Activated CD4-positive, CD25-positive, alpha-beta regulatory T cell treated with anti-CD3 and anti-CD28 coated beads, Interleukin-2, amount 50 U/mL, for 72 hours (primary cell): ENCODE data around the gene CDH12.
"Not testable (repeated sequence)": the region's sequence is repeated elsewhere in the genome, so short reads cannot be mapped to it uniquely, and the experiment has no call there.

ENCODE experiments used
- DNase-seq: peaks from one replicate; pipeline ENCODE4 v3.0.0; 2021

Gene CDH12

DNA sequence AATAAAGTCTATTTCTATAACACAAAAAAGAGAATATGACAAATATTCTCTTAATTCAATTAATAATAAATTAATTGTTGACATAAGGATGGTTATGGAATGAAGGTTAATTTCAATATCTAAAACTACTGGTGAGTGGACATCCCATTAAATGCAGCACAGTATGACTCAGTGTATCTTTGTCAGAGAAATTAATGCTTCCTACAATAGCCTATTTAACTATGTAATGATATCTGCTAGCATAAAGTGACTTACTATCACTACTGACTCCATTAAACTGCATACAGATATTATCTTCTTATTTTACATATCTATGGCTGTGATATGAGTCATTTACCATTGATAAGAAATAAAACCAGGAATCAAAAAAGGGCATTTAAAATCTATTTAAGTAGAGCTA is 298.7 kb downstream of the CDH12 start:
- DNase-seq = no peak

DNA sequence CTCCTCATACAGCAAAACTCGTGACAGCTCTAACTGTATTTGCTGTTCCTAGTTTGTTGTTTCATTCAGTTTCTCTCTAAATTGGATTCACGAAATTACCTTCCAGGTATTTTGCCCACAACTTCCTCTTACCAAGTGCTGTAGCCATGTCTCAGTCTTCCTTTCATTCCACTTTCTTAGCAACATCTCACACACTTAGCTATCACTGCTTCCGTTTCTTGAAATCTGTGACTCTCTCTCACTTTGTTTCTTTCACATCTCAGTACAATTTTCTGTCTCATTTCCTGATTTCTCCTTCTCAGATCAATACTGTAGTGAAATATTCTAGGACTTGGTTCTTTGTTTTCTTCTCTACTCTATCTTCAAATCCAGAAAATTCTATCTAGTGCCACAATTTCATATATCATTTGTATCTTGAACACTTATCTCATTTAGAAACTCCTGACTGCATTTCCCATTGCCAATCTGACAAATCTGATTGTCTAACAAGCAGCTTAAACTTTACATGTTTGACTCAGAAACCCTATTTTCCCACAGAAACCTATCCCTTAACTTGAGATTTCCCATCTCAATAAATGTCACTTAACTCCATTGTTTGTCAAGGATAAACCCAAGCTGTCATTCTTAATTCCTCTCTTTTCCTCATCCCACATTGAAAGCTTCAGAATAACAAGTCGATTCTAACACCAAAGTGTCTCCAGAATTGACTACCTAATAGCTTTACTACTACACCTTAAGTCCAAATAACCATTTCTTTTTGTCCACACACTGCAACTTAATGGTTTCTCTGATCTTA is 303.1 kb downstream of the CDH12 start:
- no peak for DNase-seq

- DNase-seq = no peak
Observed at GRCh38 chr5:22542340-22542739, 310.8 kb downstream of the CDH12 start.

DNA sequence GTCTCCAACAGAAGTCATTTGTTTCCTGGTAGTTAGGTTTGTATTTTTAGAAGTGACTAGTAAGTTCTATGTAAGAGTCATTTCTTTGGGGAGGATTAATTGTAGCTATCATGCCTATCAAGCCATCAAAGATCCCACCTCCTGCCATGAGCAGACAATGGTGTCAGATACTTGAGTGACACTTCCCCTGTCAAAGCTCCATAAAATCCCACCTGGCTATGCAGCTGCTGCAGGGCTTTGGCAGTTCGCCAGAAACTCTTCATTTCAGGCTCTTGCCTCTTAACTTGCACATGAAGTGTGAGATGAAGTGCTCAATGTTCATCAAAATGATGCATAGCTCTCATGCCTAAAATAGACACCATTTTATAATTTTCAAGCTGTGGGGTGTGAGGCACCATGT is 312.1 kb downstream of the CDH12 start:
- no peak for DNase-seq

GRCh38 chr5:22539762-22540161 is 313.4 kb downstream of the CDH12 start:
- DNase-seq = no peak

- DNase-seq = no peak
Observed at GRCh38 chr5:22531986-22532385, 321.2 kb downstream of the CDH12 start.

DNA sequence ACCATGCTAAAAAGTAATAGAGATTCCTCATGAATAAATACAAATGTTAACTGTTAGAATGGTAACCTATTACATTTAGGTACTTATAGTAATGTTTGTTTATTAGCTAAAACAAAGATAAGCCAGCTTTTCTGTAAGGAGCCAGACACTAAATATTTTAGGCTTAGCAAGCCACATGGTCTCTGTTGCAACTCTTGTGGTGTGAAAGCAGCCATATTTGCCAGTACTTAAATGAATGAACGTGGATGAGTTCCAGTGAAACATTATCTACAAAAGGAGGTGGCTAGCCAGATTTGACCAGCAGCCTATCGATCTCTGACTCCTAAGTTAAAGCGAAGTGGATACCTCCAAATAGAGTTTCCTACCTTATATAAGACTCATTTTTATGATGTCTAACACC is 331.6 kb downstream of the CDH12 start:
- no peak for DNase-seq

- DNase-seq = not testable (repeated sequence)
Observed at GRCh38 chr5:22516497-22516896, 336.6 kb downstream of the CDH12 start.

DNA sequence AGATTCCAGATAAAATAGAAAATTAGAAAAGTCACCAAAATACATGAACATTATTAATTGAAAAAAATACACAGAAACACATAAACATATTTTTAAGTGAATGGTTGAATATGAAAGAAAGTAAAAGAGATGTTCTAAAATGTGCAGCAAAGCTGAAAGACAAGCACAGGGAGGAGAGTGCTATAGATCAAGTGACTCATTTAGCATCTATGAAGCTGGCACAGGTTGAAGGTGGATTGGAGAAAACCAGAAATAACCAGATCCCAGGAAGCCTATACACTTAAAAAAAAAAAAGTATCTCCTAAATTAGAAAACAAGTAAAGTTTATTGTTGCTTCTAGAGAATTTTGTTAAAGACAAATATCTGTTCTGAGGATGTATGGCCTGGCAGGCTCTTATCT is 338.9 kb downstream of the CDH12 start:
- no peak for DNase-seq

GRCh38 chr5:22505891-22506290 is 347.3 kb downstream of the CDH12 start:
- DNase-seq = no peak

DNA sequence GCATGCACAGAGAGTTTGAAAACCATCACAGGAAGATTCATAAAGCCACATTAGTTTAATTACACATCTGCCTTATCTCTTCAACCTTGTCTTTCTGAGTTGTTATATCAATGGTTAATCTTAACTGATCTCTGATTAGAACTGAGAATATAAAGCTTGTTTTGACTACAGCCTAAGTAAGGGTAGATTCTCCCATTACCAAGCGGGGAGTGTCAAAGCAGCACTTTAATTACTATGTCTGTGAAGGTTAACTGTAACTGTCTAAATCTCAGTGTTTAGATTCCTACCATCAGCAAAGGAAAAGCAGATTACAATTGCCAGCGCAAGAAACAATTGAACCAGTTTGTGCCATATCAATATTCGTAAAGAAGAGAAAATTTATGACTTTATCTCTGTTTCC is 348.7 kb downstream of the CDH12 start:
- DNase-seq = no peak

DNA sequence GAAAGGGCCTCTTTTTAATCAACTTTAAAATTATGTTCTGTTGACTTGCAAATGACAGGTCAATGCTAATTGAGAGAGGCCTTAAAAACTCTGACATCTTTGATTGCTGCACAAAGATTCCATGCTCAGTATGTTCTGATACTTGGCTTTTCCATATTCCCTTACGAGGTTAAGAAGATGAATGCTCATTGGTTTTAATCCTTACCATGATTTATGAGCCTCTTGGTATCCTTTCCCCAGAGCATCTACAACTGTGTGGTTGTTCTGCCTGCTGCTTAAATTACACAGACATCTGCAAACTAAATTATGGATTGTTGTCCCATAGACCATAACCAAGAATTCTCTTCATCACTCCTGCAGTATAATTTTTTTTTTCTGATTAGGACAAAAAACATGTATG is 352.6 kb downstream of the CDH12 start:
- no peak for DNase-seq

- no peak for DNase-seq
Observed at GRCh38 chr5:22496666-22497065, 356.5 kb downstream of the CDH12 start.

- no peak for DNase-seq
Observed at GRCh38 chr5:22495016-22495720, 358.0 kb downstream of the CDH12 start.

GRCh38 chr5:22488427-22488826 is 364.7 kb downstream of the CDH12 start:
- no peak for DNase-seq

DNA sequence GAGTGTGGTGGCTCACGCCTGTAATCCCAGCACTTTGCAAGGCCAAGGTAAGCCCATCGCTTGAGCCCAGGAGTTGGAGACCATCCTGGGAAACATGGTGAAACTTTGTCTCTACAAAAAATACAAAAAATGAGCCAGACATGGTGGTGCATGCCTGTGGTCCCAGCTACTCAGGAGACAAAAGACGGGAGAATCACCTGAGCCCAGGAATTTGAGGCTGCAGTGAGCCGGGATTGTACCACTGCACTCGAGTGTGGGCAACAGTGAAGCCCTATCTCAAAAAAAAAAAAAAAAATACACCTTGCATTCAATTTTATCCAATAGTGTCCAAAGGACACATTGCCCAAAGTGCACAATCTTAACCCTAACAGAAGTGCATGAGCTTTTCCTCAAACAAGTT is 372.8 kb downstream of the CDH12 start:
- no peak for DNase-seq

GRCh38 chr5:22473886-22474285 is 379.3 kb downstream of the CDH12 start:
- DNase-seq = no peak

DNA sequence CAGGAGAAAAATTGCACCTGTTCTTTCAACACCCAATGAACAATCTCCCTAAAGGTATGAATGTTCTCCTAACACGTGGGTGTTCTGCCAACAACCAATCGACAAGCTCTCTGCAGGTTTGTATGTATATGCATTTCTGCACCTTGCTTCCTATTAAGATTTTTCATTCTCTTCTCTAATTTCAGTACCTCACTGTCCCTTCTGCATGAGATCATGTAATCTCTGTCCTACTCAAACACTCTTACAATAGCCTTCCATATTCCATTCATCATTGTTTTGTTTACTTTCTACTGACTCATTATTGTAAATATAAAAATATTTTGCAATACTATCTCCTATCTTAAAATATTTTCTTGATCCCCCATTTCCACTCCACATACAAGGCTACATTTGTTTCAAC is 382.0 kb downstream of the CDH12 start:
- no peak for DNase-seq

- DNase-seq = no peak
Observed at GRCh38 chr5:22470408-22470807, 382.7 kb downstream of the CDH12 start.

GRCh38 chr5:22465616-22466015 is 387.5 kb downstream of the CDH12 start:
- DNase-seq = no peak

GRCh38 chr5:22465177-22465576 is 388.0 kb downstream of the CDH12 start:
- DNase-seq = no peak

GRCh38 chr5:22460189-22460588 is 393.0 kb downstream of the CDH12 start:
- no peak for DNase-seq

DNA sequence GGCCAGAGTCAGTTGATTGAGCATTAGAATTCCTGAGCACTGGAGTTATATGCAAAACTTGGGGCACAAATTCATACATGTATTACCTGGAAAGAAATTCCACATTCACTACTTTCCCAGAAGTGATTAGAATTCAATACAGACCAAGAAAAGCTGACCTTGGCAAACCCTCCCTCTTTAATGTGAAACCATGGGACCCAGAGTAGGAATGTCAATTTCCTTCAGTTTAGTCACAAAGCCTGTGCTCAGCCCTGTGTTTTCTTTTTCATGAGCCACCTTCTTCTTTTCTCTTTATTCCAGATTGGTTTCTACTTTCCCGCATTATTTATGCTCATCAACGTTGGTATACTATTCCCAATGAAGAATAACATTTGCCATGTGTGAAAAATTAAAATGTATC is 420.2 kb downstream of the CDH12 start:
- no peak for DNase-seq

- no peak for DNase-seq
Observed at GRCh38 chr5:22431840-22432239, 421.3 kb downstream of the CDH12 start.

GRCh38 chr5:22431406-22431805 is 421.7 kb downstream of the CDH12 start:
- no peak for DNase-seq
